H9 (cell line): ENCODE data around the gene PTX3. TPM values are rescaled to one million over a fixed set of nuclear protein-coding genes. Genes with fewer than 3 reads are reported as not detected.

Experiments used
- DNase-seq: peaks from one replicate; pipeline ENCODE4 v3.0.0-alpha.2; 2017
- H2AFZ ChIP-seq: one replicate; pipeline ENCODE4 v1.6.1; 2013; ENCODE audit warnings: mild to moderate bottlenecking, low read length, control low read depth, moderate library complexity
- H2AK5ac ChIP-seq: 2 replicates; pipeline ENCODE4 v1.6.1; 2013; ENCODE audit warnings: low read length, control low read depth, mixed read lengths; ENCODE audit not compliant: insufficient read length
- H2BK120ac ChIP-seq: one replicate; pipeline ENCODE4 v1.6.1; 2013; ENCODE audit warnings: low read depth, mild to moderate bottlenecking, low read length, control low read depth, inconsistent platforms; ENCODE audit not compliant: poor library complexity, severe bottlenecking
- H2BK12ac ChIP-seq: 2 replicates; pipeline ENCODE4 v1.6.1; 2013; ENCODE audit warnings: low read length, control low read depth, mixed read lengths, low read depth; ENCODE audit not compliant: insufficient read length
- H2BK15ac ChIP-seq: 2 replicates; pipeline ENCODE4 v1.6.1; 2013; ENCODE audit warnings: low read depth, low read length, control low read depth
- H2BK20ac ChIP-seq: one replicate; pipeline ENCODE4 v1.6.1; 2013; ENCODE audit warnings: low read depth, mild to moderate bottlenecking, low read length, control low read depth, inconsistent platforms; ENCODE audit not compliant: poor library complexity, severe bottlenecking
- H2BK5ac ChIP-seq: 2 replicates; pipeline ENCODE4 v1.6.1; 2013; ENCODE audit warnings: low read length, control low read depth, mixed read lengths; ENCODE audit not compliant: insufficient read length
- H3K14ac ChIP-seq: 2 replicates; pipeline ENCODE4 v1.6.1; 2013; ENCODE audit warnings: low read length, control low read depth; ENCODE audit not compliant: insufficient read depth
- H3K18ac ChIP-seq: 2 replicates; pipeline ENCODE4 v1.6.1; 2013; ENCODE audit warnings: low read depth, mild to moderate bottlenecking, mixed read lengths, low read length, control low read depth; ENCODE audit not compliant: insufficient read length
- H3K23ac ChIP-seq: 2 replicates; pipeline ENCODE4 v1.6.1; 2013; ENCODE audit warnings: low read length, control low read depth, mixed read lengths, low read depth; ENCODE audit not compliant: insufficient read length
- H3K23me2 ChIP-seq: 2 replicates; pipeline ENCODE4 v1.6.1; 2013; ENCODE audit warnings: low read depth, mild to moderate bottlenecking, mixed read lengths, low read length, control low read depth; ENCODE audit not compliant: insufficient read length, poor library complexity, severe bottlenecking
- H3K27ac ChIP-seq: 2 replicates; pipeline ENCODE4 v1.5.1; 2013; ENCODE audit warnings: low read length, control low read depth, mixed read lengths, low read depth; ENCODE audit not compliant: insufficient read length
- H3K27me3 ChIP-seq: 2 replicates; pipeline ENCODE4 v1.6.1; 2013; ENCODE audit warnings: low read length, control low read depth, inconsistent platforms; ENCODE audit not compliant: insufficient read depth
- H3K4ac ChIP-seq: 2 replicates; pipeline ENCODE4 v1.6.1; 2013; ENCODE audit warnings: low read depth, mild to moderate bottlenecking, control low read depth, inconsistent platforms, low read length, moderate library complexity
- H3K4me1 ChIP-seq: 2 replicates; pipeline ENCODE4 v1.6.1; 2013; ENCODE audit warnings: low read length, control low read depth, inconsistent platforms; ENCODE audit not compliant: insufficient read depth
- H3K4me2 ChIP-seq: 2 replicates; pipeline ENCODE4 v1.6.1; 2013; ENCODE audit warnings: low read length, control low read depth, mixed read lengths; ENCODE audit not compliant: insufficient read length, insufficient read depth
- H3K56ac ChIP-seq: 2 replicates; pipeline ENCODE4 v1.6.1; 2013; ENCODE audit warnings: low read depth, mild to moderate bottlenecking, mixed read lengths, low read length, control low read depth; ENCODE audit not compliant: insufficient read length
- H3K79me1 ChIP-seq: 2 replicates; pipeline ENCODE4 v1.6.1; 2013; ENCODE audit warnings: low read depth, mild to moderate bottlenecking, moderate library complexity, low read length, control low read depth, inconsistent platforms; ENCODE audit not compliant: insufficient read depth, poor library complexity, severe bottlenecking
- H3K79me2 ChIP-seq: 2 replicates; pipeline ENCODE4 v1.6.1; 2013; ENCODE audit warnings: low read length, control low read depth, inconsistent platforms; ENCODE audit not compliant: insufficient read depth
- H3K9ac ChIP-seq: 2 replicates; pipeline ENCODE4 v1.6.1; 2013; ENCODE audit warnings: low read length, control low read depth, mixed read lengths; ENCODE audit not compliant: insufficient read length; ENCODE audit errors: extremely low read depth
- H3K9me3 ChIP-seq: one replicate; pipeline ENCODE4 v1.6.1; 2013; ENCODE audit warnings: low read depth, low read length, inconsistent platforms; ENCODE audit not compliant: control insufficient read depth
- H3T11ph ChIP-seq: one replicate; pipeline ENCODE4 v1.6.1; 2013; ENCODE audit warnings: mild to moderate bottlenecking, low read length, control low read depth, inconsistent platforms
- H4K20me1 ChIP-seq: one replicate; pipeline ENCODE4 v1.6.1; 2013; ENCODE audit not compliant: control insufficient read depth, insufficient read length, insufficient read depth
- H4K5ac ChIP-seq: 2 replicates; pipeline ENCODE4 v1.6.1; 2013; ENCODE audit warnings: low read depth, mild to moderate bottlenecking, mixed read lengths, low read length, control low read depth; ENCODE audit not compliant: insufficient read length
- H4K8ac ChIP-seq: replicated peaks from 2 replicates; pipeline ENCODE4 v1.6.1; 2013; ENCODE audit warnings: low read length, control low read depth, mixed read lengths, low read depth; ENCODE audit not compliant: insufficient read length
- H4K91ac ChIP-seq: 2 replicates; pipeline ENCODE4 v1.6.1; 2013; ENCODE audit warnings: low read depth, mild to moderate bottlenecking, moderate library complexity, mixed read lengths, low read length, control low read depth; ENCODE audit not compliant: insufficient read length
- H3K27ac Mint-ChIP-seq, 3 experiments: 2 replicates in 2 of 3; 3 replicates in 1 of 3; pipeline ENCODE4 v1.8.0; 2020 to 2021; ENCODE audit warnings: mixed read lengths in 3 of 3, mild to moderate bottlenecking in 1 of 3, moderate library complexity in 1 of 3
- H3K27me3 Mint-ChIP-seq: 2 replicates; pipeline ENCODE4 v1.8.0; 2021; ENCODE audit warnings: low read depth, mild to moderate bottlenecking, moderate library complexity, mixed read lengths
- H3K36me3 Mint-ChIP-seq, 3 experiments: 2 replicates in 2 of 3; 3 replicates in 1 of 3; pipeline ENCODE4 v1.8.0; 2020 to 2021; ENCODE audit warnings: low read depth in 3 of 3, mixed read lengths in 3 of 3; ENCODE audit not compliant: insufficient read depth in 1 of 3
- H3K4me1 Mint-ChIP-seq, 2 experiments: 2 replicates each; pipeline ENCODE4 v1.8.0; 2020; ENCODE audit warnings: mixed read lengths in 2 of 2
- H3K4me3 Mint-ChIP-seq, 2 experiments: 2 replicates in 1 of 2; 3 replicates in 1 of 2; pipeline ENCODE4 v1.8.0; 2020 to 2021; ENCODE audit warnings: mild to moderate bottlenecking in 2 of 2, mixed read lengths in 2 of 2, moderate library complexity in 1 of 2
- H3K9me3 Mint-ChIP-seq, 2 experiments: 2 replicates in 1 of 2; 3 replicates in 1 of 2; pipeline ENCODE4 v1.8.0; 2020; ENCODE audit warnings: mild to moderate bottlenecking in 2 of 2, mixed read lengths in 2 of 2, moderate library complexity in 1 of 2
- CTCF ChIP-seq: fragments of 200-600 bp; sonication (generic); conservative IDR thresholded peaks from 3 replicates; pipeline ENCODE4 v1.8.0; 2021; ENCODE audit warnings: antibody characterized with exemption, mild to moderate bottlenecking
- WGBS: extraction: QIAGEN DNeasy Blood & Tissue Kit; methylation state at CpG from one replicate; pipeline ENCODE4 v1.1.7; 2013; ENCODE audit warnings: missing lambda C conversion rate, low lambda C conversion rate, mixed read lengths; ENCODE audit not compliant: insufficient read length; ENCODE audit errors: extremely low coverage; 5-methylcytosine and 5-hydroxymethylcytosine counted together
- total RNA-seq: library from RNA; stranded (reverse); gene quantifications from 2 replicates; pipeline ENCODE4 v1.2.1, GENCODE V29; 2021

PTX3 gene
- total RNA-seq, 1 experiment from 2014 or later: 0.11 TPM

- H3K4me3 Mint-ChIP-seq: no peak overlapping the region
- no CpG with 5 or more reads among the region's 2 CpGs for WGBS
- H3K18ac ChIP-seq: no peak overlapping the region
- no peaks in the 10 kb centered on the region for H3K9me3 Mint-ChIP-seq
- no peak overlapping the region for H4K91ac ChIP-seq
- no peak overlapping the region for H4K5ac ChIP-seq
- H2BK120ac ChIP-seq: no peak overlapping the region
- no peaks in the 10 kb centered on the region for H3K9me3 ChIP-seq
- TF ChIP-seq CTCF: no peak
- H2BK20ac ChIP-seq: no peak overlapping the region
- no peaks in the 10 kb centered on the region for H3K79me1 ChIP-seq
- H3K14ac ChIP-seq: no peak overlapping the region
- H3T11ph ChIP-seq: no peak overlapping the region
- no peak overlapping the region for H3K27ac ChIP-seq
- no peak overlapping the region for H3K23ac ChIP-seq
- H3K4me1 ChIP-seq: peaks cover 5% of the 10 kb centered on the region
- no peaks in the 10 kb centered on the region for H3K23me2 ChIP-seq
- H2AK5ac ChIP-seq: no peak overlapping the region
- H4K8ac ChIP-seq: no peak overlapping the region
- no peak for DNase-seq
- no peaks in the 10 kb centered on the region for H3K27me3 ChIP-seq
- H2AFZ ChIP-seq: no peak overlapping the region
- no peak overlapping the region for H3K4ac ChIP-seq
- H2BK5ac ChIP-seq: no peak overlapping the region
- no peaks in the 10 kb centered on the region for H3K27me3 Mint-ChIP-seq
- H3K79me2 ChIP-seq: no peaks in the 10 kb centered on the region
- no peak overlapping the region for H3K4me2 ChIP-seq
- H2BK15ac ChIP-seq: no peak overlapping the region
- no peaks in the 10 kb centered on the region for H3K4me1 Mint-ChIP-seq
- H3K56ac ChIP-seq: no peak overlapping the region
- H2BK12ac ChIP-seq: no peak overlapping the region
- no peaks in the 10 kb centered on the region for H3K36me3 Mint-ChIP-seq
- no peaks in the 10 kb centered on the region for H4K20me1 ChIP-seq
- H3K9ac ChIP-seq: no peak overlapping the region
- no peak overlapping the region for H3K27ac Mint-ChIP-seq
Observed at GRCh38 chr3:157417247-157417646, 19.4 kb upstream of the PTX3 start.
